Measurements from ENCODE around the gene RGP1.
A peak's percentile ranks its signal among the peaks of the same experiment; 100 is the strongest.

The RGP1 gene

DNA sequence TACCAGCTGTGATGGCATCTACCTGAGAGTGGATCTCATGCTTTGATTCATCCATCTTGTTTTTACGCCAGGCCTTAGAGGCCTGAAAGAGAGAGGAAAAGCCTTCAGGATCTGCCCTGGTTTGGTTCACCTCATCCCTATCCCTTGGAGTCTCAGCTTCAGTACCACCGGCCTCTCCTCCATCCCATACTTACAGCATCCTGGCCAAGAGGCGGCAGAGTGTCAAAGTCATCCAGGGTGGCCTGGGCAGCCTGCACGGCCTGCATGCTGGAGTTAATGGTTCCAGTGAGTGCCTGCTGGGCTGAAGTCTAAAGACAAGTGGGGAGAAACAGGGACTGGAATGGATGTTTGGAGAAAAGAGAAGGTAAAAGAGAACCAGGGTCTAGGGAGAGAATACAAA, 29.5 kb upstream of the RGP1 start:
- no peak for DNase-seq (ENCODE audit: extremely low read depth, low read depth)
- H3K4me3 ChIP-seq (replicated peaks; ENCODE audit: low read depth, low read length): no peak overlapping the region
- TF ChIP-seq, protein P1, sequence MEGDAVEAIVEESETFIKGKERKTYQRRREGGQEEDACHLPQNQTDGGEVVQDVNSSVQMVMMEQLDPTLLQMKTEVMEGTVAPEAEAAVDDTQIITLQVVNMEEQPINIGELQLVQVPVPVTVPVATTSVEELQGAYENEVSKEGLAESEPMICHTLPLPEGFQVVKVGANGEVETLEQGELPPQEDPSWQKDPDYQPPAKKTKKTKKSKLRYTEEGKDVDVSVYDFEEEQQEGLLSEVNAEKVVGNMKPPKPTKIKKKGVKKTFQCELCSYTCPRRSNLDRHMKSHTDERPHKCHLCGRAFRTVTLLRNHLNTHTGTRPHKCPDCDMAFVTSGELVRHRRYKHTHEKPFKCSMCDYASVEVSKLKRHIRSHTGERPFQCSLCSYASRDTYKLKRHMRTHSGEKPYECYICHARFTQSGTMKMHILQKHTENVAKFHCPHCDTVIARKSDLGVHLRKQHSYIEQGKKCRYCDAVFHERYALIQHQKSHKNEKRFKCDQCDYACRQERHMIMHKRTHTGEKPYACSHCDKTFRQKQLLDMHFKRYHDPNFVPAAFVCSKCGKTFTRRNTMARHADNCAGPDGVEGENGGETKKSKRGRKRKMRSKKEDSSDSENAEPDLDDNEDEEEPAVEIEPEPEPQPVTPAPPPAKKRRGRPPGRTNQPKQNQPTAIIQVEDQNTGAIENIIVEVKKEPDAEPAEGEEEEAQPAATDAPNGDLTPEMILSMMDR (IDR thresholded peaks at IDR 0.05; ENCODE audit: low read depth, low read length, missing control alignments): no peak

DNA sequence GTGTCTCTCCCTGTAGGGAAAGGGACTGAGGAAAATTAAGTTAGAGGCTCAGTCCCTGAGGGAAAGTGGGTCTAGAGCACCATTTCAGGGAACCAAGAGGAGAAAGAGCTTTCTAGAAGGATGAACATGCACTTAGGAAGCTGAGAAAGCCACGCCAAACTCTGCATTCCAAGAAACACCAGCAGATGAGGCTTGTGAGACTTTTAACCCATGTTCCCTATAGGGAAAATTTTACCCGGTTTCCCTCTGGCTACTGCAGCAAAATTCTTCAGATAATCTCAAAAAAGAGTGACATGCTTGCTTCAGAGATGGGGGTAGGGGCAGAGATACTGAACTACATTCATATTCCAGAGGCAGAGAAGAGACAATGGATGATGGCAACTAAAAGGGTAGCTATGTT, 25.7 kb upstream of the RGP1 start:
- no peak overlapping the region for H3K4me3 ChIP-seq (replicated peaks; ENCODE audit: low read depth, low read length)
- TF ChIP-seq, protein P1 (IDR thresholded peaks at IDR 0.05; ENCODE audit: low read depth, low read length, missing control alignments): no peak
- no peak for DNase-seq (ENCODE audit: extremely low read depth, low read depth)

DNA sequence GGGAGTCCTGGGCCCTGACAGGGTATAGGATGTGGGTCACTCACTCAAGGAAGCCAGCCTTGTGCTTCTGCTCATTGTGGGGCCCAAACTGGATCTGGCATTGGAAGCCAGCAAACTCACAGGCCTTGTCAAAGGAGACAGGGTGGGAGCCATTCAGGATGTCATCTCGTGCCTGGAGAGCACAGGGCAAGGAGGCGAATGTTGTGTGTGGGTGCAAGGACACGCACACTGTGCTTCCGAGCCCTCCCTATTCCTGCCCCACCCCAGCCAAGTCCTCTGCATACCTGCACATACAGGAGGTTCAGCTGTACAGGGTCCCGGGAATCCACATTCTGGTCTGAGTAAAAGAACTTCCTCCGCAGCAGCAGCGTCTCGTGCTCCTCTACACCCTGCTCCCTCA, 25.2 kb upstream of the RGP1 start:
- no peak for DNase-seq (ENCODE audit: extremely low read depth, low read depth)
- no peak overlapping the region for H3K4me3 ChIP-seq (replicated peaks; ENCODE audit: low read depth, low read length)
- TF ChIP-seq, protein P1 (IDR thresholded peaks at IDR 0.05; ENCODE audit: low read depth, low read length, missing control alignments): no peak

DNA sequence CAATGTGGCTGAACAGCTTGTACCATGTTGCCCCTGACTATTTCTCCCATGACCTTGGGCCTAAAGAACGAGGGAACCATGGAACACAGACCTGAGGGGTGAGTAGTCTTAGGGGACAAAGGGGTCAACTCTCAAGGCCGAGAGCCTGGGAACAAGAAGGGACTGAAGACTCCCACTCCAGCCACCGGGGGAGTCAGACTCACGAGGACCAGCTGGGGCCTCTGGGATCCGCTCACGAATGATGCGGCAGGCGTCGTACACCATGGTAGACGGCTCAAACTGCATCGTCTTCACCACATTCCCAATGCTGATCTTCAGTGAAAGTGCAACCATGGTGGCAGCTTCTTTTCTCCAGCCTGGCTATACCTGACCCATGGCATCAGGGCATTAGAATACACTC, 23.7 kb upstream of the RGP1 start:
- no peak overlapping the region for H3K4me3 ChIP-seq (replicated peaks; ENCODE audit: low read depth, low read length)
- TF ChIP-seq, protein P1 (IDR thresholded peaks at IDR 0.05; ENCODE audit: low read depth, low read length, missing control alignments): no peak
- no peak for DNase-seq (ENCODE audit: extremely low read depth, low read depth)

DNA sequence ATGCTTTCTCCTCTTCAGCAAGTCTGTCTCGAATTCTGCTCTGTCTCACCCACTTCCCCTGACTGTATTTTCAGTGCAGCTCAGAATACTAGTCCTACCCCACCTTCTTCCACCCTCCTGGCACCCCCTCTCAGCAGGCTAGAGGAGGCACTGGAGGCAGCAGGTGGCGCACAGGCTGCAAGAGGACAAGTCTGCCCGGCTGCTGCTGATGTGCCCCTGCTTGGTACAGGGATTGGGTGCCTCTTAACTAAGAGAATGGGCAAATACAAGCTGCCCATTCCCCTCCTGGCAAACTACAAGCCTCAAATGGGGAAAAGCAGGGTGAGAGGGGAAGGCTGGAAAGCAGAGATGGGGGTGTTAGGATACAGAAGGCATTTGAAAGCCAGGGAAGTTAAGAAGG, 22.2 kb upstream of the RGP1 start:
- DNase-seq (ENCODE audit: extremely low read depth, low read depth): no peak
- TF ChIP-seq, protein P1 (IDR thresholded peaks at IDR 0.05; ENCODE audit: low read depth, low read length, missing control alignments): peak; percentile 7
- no peak overlapping the region for H3K4me3 ChIP-seq (replicated peaks; ENCODE audit: low read depth, low read length)

DNA sequence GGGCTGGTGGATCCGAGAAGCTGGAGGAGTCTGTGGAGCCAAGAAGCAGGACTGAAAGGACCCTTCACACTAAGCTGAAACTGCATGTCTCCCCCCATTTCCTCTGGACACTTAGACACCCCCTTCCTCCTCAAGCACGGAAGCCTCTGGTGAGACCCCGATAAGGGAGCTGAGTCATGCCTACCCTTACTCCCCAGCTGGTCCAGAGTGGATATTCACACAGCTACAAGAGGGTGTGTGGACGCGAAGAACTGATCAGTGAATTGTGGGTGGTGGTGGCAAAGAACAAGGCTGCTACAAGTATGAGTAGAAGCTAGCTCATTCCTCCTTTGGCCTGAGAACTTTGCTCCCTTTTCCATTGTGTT, 21.4 kb upstream of the RGP1 start:
- no peak for DNase-seq (ENCODE audit: extremely low read depth, low read depth)
- TF ChIP-seq, protein P1 (IDR thresholded peaks at IDR 0.05; ENCODE audit: low read depth, low read length, missing control alignments): no peak
- peak overlapping the region; percentile 83 for H3K4me3 ChIP-seq (replicated peaks; ENCODE audit: low read depth, low read length)
